HEK293T (cell line): ENCODE data around the gene KLRC4.
A peak's percentile ranks its signal among the peaks of the same experiment; 100 is the strongest.

ENCODE experiments used
- CTCF ChIA-PET: fragments of 350-600 bp; formaldehyde crosslinking; extraction: SDS; loops from one replicate; lab custom pipeline; 2021; ENCODE audit warnings: antibody characterized with exemption, inconsistent platforms; lab: Yijun Ruan, JAX
- POLR2A ChIA-PET: fragments of 350-600 bp; formaldehyde crosslinking; extraction: SDS; loops from one replicate; lab custom pipeline; 2020; ENCODE audit warnings: antibody characterized with exemption, inconsistent platforms; lab: Yijun Ruan, JAX
- DNase-seq: peaks from one replicate; pipeline ENCODE4 v3.0.0; 2012; ENCODE audit warnings: mixed read lengths; ENCODE audit errors: extremely low spot score
- ARNT ChIP-seq: fragments of 450-650 bp; IDR thresholded peaks from 2 replicates; pipeline ENCODE4 v1.6.1; 2017; ENCODE audit warnings: mild to moderate bottlenecking
- BHLHE40 ChIP-seq: fragments of 450-650 bp; IDR thresholded peaks from 2 replicates; pipeline ENCODE4 v1.6.1; 2016; ENCODE audit warnings: mild to moderate bottlenecking, moderate library complexity, borderline replicate concordance
- CTBP1 ChIP-seq: fragments of 450-650 bp; IDR thresholded peaks from 2 replicates; pipeline ENCODE4 v1.6.1; 2016; ENCODE audit warnings: borderline replicate concordance
- ELF4 ChIP-seq: fragments of 450-650 bp; IDR thresholded peaks from 2 replicates; pipeline ENCODE4 v1.6.1; 2017; ENCODE audit warnings: antibody characterized with exemption
- FOXA1 ChIP-seq: fragments of 450-650 bp; IDR thresholded peaks from 2 replicates; pipeline ENCODE4 v1.6.1; 2016; ENCODE audit warnings: mild to moderate bottlenecking
- FOXK2 ChIP-seq: fragments of 450-650 bp; IDR thresholded peaks from 2 replicates; pipeline ENCODE4 v1.6.1; 2016; ENCODE audit warnings: mild to moderate bottlenecking
- FOXM1 ChIP-seq: fragments of 450-650 bp; IDR thresholded peaks from 2 replicates; pipeline ENCODE4 v1.6.1; 2017; ENCODE audit warnings: mild to moderate bottlenecking, borderline replicate concordance
- HDGF ChIP-seq: fragments of 450-650 bp; IDR thresholded peaks from 2 replicates; pipeline ENCODE4 v1.6.1; 2017; ENCODE audit warnings: antibody characterized with exemption, borderline replicate concordance
- L3MBTL2 ChIP-seq: fragments of 450-650 bp; conservative IDR thresholded peaks from 2 replicates; pipeline ENCODE4 v1.6.1; 2016; ENCODE audit warnings: mild to moderate bottlenecking
- LEF1 ChIP-seq: fragments of 450-650 bp; IDR thresholded peaks from 2 replicates; pipeline ENCODE4 v1.6.1; 2017; ENCODE audit warnings: mild to moderate bottlenecking, borderline replicate concordance
- NFRKB ChIP-seq: fragments of 450-650 bp; IDR thresholded peaks from 2 replicates; pipeline ENCODE4 v1.6.1; 2016; ENCODE audit warnings: mild to moderate bottlenecking, moderate library complexity
- SP1 ChIP-seq: fragments of 450-650 bp; IDR thresholded peaks from 2 replicates; pipeline ENCODE4 v1.6.1; 2017
- SUZ12 ChIP-seq: fragments of 450-650 bp; IDR thresholded peaks from 2 replicates; pipeline ENCODE4 v1.6.1; 2016; ENCODE audit warnings: mild to moderate bottlenecking
- TARDBP ChIP-seq: fragments of 450-650 bp; IDR thresholded peaks from 2 replicates; pipeline ENCODE4 v1.6.1; 2016
- ZNF384 ChIP-seq: fragments of 450-650 bp; IDR thresholded peaks from 2 replicates; pipeline ENCODE4 v1.6.1; 2016
- TF ChIP-seq, protein P1 (sequence below): fragments of 450-650 bp; IDR thresholded peaks from 2 replicates; pipeline ENCODE4 v1.6.1; 2016

Gene KLRC4

DNA sequence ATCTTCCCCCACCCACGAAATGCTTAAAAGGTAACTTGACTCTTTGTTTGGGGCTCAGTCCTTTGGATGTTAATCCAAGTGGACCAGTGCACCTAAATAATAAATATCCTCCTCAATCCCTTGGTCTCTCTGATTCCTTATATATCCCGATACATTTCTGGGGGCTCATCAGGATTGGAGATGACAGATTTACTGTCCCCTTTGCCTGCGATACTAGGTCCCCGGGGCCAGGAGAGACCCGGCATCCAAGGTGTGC is 46.0 kb downstream of the KLRC4 start:
- TF ChIP-seq LEF1: no peak
- no peak for TF ChIP-seq BHLHE40
- no peak for TF ChIP-seq ARNT
- TF ChIP-seq, protein P1, sequence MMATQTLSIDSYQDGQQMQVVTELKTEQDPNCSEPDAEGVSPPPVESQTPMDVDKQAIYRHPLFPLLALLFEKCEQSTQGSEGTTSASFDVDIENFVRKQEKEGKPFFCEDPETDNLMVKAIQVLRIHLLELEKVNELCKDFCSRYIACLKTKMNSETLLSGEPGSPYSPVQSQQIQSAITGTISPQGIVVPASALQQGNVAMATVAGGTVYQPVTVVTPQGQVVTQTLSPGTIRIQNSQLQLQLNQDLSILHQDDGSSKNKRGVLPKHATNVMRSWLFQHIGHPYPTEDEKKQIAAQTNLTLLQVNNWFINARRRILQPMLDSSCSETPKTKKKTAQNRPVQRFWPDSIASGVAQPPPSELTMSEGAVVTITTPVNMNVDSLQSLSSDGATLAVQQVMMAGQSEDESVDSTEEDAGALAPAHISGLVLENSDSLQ: peak; percentile 25; the same call in 1 of the 2 replicates
- no peak for TF ChIP-seq SUZ12
- no peak for TF ChIP-seq FOXK2
- TF ChIP-seq L3MBTL2: no peak
- CTCF ChIA-PET: no interaction called here
- DNase-seq: no peak
- POLR2A ChIA-PET: interaction anchor here (0.9 to 2.8 kb wide), 8 partner anchors 22 to 250 kb away, joined by 3 to 15 read pairs (median 3); partner anchors contain the start of genes GABARAPL1 and MAGOHB

DNA sequence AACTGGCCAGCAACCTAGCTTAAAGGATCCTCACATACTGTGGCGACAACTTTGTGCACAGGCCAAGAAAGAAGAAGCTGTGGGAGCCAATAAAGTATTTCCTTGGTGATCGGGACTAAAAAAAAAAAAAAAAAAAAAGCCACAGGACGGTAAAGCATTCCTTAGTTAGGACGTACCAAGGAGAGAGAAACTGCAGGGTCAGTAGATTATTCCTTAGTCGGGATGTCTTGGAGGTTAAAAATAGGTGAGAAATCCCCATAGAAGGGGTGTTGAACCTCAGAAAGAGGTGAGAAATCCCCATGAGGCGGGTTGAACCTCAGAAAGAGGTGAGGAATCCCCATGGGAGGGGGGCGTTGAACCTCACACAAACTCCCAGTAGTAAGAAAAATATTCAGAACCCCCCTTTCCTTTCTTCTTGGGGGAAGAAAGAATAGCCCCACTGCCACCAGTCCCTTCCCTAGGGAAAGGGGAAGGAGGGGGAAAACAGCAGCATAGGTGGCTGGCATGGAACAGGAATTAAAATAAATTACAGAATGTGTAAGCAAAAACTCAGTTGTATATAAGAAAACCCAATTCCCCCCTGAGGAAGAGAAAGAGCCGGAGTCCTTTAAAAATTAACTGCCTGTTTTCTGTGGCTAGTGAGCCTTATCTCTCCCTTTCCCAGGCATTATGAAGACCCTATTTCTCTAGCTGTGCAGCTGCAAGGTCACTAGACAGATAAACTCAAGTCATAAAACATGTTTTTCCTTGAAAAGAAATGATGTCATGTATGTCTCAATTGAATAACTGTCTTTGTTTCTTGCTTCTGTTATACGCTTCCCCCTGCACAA is 46.5 kb downstream of the KLRC4 start:
- DNase-seq: no peak
- ChIA-PET POLR2A (interaction anchor here (0.9 to 2.8 kb wide), 5 partner anchors 33 to 149 kb away, joined by 3 to 15 read pairs (median 3); partner anchors contain the start of gene GABARAPL1), CTCF (no interaction called here)
- TF ChIP-seq CTBP1 (0 out of 2 replicates have a peak, but pooled peaks have one; percentile 15), TARDBP (no peak), SP1 (no peak), LEF1 (no peak), ELF4 (no peak), FOXA1 (no peak), L3MBTL2 (no peak), HDGF (no peak), BHLHE40 (no peak), SUZ12 (no peak), NFRKB (no peak), FOXK2 (no peak), ZNF384 (peak; percentile 90)
- TF ChIP-seq, protein P1: no peak

DNA sequence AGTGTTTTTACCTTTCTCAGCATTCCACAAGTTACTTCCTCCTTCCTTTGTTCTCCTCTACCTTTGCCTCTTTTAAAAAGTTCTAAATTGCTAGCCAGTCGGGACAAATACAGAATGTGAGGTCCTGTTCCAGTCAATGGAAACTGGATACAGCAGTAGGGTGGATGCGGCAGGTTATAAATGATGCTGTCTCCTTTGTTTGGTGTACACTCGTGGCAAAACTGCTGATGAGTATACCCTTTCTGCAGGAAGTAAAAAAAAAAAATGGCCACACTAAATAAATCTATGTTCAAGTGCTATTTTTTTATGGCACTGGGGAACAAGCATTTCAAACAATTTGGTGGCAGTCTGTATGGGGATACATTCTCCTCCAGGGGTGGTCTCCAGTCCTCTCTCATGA is 47.2 kb downstream of the KLRC4 start:
- CTCF ChIA-PET: no interaction called here
- TF ChIP-seq NFRKB (no peak), ZNF384 (no peak), FOXM1 (no peak), FOXK2 (no peak), HDGF (no peak), SP1 (no peak), TARDBP (no peak), CTBP1 (no peak)
- TF ChIP-seq, protein P1: no peak
- DNase-seq: no peak
- POLR2A ChIA-PET: no interaction called here

DNA sequence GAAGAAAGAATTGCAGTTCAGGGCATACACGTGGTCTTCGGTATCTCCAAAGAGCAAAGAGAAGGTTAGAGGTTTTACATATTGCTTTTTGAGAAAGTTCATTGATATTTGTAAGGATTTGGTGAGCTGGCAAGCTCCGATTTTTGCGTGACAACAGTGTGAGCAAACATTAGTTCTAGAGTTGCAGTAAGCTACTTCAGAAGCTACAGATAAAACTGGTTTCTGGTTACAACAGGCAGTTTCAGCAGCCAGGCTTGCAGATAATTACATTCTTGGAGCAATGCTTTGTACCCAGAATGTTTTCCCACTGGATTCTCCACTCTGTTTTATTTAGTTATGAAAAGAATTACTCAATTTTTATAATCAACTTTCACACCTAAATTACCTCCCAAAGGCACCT is 47.9 kb downstream of the KLRC4 start:
- no peak for TF ChIP-seq HDGF
- peak; percentile 42 for TF ChIP-seq L3MBTL2
- DNase-seq: no peak
- ChIA-PET CTCF (interaction anchor here (0.7 kb wide), 1 partner anchor 1504 kb away, joined by 3 read pairs; no protein-coding TSS in a partner anchor), POLR2A (interaction anchor here (0.7 to 1.0 kb wide), 3 partner anchors 21 to 147 kb away, joined by 3 read pairs; no protein-coding TSS in a partner anchor)

DNA sequence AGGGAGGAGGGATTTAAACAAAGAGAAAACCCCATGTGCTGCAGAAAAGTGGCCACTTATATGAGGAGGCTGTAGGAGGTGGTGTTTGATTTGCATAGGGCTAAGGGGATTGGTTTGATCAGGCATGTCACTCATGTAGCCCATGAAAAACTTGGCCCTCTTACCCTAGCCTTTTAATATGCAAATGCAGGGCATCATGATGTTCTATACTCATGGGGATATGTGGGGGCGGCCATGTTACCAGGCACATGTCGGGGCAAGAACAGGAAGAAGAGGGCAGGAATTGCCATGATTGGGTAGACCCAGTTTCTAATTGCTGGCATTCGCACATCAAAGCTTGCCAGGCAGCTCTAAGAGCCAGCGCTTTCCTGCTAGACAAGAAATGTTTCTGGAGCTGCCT is 48.5 kb downstream of the KLRC4 start:
- ChIA-PET POLR2A (interaction anchor here (0.7 to 1.0 kb wide), 5 partner anchors 21 to 147 kb away, joined by 3 read pairs; no protein-coding TSS in a partner anchor), CTCF (no interaction called here)
- peak; percentile 31 for DNase-seq
- TF ChIP-seq NFRKB: 0 out of 2 replicates have a peak, but pooled peaks have one; percentile 36
- TF ChIP-seq, protein P1: peak; percentile 98
- no peak for TF ChIP-seq ZNF384
- TF ChIP-seq CTBP1: no peak

DNA sequence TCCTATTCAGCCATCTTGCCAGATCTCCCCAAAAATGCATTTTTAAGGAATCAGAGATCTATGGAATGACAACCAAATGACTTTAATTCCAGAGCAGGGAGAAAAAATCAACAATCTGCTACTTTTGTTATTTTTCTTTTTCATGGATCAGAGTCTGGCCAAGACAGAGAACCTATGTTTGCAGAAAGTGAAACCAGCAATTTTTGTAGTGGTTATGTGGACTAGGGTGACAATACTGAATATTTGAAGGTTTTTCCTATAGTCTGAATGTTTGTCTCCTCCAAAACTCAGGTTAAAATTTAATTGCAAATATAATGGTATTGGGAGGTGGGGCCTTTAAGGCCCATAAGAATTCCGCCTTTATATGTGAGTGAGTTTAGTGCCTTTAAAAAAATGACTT is 50.6 kb downstream of the KLRC4 start:
- ChIA-PET POLR2A (no interaction called here), CTCF (no interaction called here)
- DNase-seq: no peak
- no peak for TF ChIP-seq FOXM1
- no peak for TF ChIP-seq TARDBP
- no peak for TF ChIP-seq ARNT
- TF ChIP-seq ZNF384: no peak
- TF ChIP-seq SUZ12: no peak
